ENCODE measurements around the gene LCP2.

Gene LCP2

DNA sequence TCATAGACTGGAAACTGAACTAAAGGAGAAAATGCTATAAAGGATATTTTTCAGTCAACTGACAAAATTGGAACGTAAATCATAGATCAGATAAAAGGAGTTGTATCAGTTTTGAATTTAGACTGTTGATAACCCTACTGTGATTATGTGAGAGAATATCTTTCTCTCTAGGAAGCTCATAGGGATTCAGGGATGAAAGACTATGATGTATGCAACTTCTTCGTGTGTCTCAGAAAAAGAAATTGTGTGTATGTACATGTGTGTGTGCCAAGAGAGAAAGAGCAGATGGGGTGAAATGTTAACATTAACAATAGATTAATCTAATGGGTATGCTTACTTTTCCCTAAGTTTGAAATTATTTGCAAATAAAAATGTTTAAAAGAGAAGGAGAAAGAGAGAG, 95.5 kb downstream of the LCP2 start:
- DNase-seq: no peak

DNA sequence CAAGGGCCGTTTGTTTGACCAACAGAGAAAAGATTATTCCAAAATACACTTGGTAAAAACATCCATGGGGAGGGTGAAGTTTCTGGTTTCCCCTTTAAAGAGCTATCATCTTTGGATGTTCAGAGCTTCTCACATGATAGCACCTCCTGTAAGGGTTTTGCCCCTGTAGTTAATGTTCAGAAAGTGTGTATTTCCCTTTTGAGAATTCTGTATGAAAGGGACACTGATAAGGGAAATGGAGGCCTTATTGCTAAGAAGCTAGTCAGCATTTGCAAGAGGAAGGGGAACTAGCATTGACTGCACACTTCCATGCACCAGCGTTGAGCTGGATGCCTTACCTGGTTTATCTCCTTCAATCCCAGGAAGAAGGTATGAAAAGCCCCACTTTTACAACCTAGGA, 96.3 kb downstream of the LCP2 start:
- DNase-seq: no peak

DNA sequence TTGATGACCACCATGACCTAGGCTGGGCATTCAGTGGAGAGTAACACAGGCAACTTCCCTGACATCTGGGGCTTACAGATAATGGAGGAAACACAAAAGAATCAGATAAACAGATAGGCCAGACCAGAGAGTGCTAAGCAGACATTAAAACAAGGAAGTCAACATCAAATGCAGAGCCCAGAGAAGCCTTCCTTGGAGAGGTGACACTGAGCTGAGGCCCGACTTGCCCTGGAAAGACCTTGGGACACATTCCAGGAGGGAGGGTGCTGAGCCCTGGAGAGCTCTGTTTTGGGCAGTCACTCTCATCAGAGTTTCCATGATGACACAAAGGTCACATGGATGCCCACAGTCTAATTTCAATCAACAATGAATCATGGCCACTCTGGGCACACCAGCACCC, 96.7 kb downstream of the LCP2 start:
- no peak for DNase-seq

Measured in activated CD8-positive, alpha-beta memory T cell treated with anti-CD3 and anti-CD28 coated beads for 24 hours (primary cell).